HG03159 (cell line): ENCODE measurements around the gene SNTA1.
"Not testable (repeated sequence)": the region's sequence is repeated elsewhere in the genome, so short reads cannot be mapped to it uniquely, and the experiment has no call there.

ENCODE experiments used
- ATAC-seq: cut with Tn5 transposase; IDR thresholded peaks from one replicate; pipeline ENCODE4 v1.9.1; 2021; ENCODE audit warnings: mild to moderate bottlenecking, moderate library complexity; ENCODE audit not compliant: unreplicated experiment

The SNTA1 gene

GRCh38 chr20:33433465-33434234, 9.9 kb downstream of the SNTA1 start:
- ATAC-seq = no peak

DNA sequence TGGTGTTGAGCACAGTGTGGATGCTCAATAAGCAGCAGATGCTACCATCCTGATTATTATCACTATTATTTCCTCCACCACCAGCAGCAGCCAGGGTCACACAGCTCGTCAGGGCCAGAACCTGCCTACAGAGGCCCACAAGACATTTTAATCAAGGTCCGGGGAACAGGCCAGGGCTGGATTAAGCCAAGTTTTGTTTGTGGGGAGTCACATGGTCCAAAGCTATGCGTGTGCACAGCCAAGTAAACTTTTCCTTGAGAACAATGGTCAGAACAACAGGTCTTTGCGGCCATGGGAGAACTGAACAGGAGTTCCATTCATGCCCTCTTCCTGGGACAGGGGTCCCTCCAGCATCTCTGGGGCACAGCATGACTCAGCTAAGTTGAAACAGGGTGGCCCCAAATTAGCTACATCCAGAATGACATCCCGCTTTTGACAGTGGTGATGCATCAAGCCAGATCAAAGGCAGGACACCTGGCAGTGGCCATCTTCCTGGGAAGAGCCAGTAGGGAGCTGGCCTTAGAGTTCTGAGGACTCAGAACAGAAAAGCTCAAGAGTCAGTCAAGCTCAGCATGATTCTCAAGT, 11.7 kb downstream of the SNTA1 start:
- ATAC-seq = no peak

DNA sequence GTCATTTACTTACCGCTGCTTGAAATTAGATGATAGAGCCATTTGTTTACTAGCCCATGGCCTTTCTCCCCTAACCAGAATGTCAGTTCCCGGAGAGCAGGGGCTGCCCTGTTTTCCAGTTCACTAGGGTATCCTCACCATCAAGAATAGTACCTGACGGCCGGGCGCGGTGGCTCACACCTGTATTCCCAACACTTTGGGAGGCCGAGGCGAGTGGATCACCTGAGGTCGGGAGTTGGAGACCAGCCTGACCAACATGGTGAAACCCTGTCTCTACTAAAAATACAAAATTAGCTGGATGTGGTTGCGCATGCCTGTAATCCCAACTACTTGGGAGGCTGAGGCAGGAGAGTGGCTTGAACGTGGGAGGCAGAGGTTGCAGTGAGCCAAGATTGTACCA, 19.7 kb downstream of the SNTA1 start:
- ATAC-seq = not testable (repeated sequence)

DNA sequence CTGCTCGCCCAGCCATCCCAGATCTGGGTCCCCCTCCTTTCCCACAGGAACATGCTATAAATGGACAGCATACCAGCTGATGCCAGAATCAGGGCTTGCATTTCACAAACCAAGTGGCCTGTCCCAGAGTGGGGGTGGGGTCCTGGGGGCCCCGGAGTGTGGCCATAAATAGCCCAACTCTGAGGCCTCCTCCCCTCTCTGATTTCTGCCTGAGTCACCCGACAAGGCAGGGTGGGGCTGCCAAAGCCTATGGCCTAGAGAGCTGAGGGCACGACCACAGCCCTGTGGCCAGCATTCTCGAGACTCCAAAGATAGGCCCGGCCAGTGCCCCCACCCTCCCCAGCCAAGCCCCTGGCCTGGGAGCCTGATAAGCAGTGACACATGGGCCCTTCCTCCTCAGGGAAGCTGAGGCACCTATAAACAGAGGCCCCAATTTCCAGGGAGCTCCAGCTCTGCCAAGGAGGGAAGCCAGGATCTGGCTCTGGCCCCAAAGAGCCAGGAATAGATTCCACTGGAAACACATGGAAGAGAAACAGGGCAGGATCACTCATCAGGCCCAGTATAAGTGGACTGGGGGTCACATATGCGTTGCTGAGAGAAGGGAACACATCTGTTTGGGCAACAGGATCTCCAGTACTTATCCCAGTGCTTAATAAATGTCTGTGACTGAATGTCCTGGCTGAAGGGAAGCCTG, 20.3 kb downstream of the SNTA1 start:
- ATAC-seq = no peak

DNA sequence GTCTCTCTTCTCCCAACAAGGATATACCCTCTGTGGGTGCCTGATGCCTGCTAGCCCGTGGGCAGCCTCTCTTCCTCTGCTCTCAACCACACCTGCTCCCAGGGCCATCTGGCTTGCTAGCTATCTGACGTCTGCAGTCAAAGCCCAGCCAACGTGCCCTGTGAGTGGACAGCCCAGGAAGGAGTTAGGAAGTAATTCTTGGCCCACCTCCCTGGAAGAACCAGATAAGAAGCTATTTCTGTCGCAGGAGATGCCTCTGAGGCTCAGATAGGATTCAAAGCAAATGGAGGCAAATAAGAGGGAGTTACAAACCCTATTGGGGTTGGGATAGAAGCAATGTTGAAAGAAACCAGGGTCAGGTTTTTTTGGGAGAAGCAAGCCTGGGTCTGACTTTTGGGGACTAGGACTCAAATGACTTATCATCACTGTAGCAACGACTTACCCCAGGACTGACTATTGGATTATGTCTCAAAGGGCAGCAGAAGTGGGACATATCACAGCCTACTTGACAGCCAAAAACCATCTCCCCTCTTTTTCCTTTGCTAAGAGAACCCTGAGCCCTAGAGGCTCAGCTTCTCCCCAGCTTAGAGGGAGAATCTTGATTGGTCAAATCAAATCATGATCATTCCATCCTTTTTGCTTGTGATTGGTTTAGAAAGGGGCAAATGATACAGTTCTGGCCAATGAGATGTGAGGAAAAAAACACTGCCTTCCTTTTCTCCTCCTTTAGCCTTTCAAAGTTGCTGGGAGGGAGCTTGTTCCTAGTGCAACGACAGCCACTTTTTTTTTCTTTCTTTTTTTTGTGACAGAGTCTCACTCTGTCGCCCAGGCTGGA, 24.2 kb downstream of the SNTA1 start:
- ATAC-seq = no peak

DNA sequence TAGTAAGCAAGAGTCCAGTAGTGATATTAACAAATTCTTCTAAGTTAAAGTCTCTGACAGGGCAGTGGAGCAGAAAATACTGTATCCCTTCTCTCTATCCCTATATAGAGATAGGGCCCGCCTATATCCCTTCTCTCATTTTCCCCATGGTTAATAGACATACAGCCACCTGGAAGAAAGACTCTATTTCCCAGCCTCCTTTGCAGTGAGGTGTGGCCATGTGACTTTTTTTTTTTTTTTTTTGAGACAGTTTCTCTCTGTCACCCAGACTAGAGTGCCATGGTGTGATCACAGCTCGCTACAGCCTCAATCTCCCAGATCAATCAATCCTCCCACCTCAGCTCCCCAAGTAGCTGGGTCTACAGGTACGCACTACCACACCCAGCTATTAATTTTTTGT, 25.5 kb downstream of the SNTA1 start:
- ATAC-seq = no peak

GRCh38 chr20:33415948-33416347, 27.6 kb downstream of the SNTA1 start:
- no peak for ATAC-seq

DNA sequence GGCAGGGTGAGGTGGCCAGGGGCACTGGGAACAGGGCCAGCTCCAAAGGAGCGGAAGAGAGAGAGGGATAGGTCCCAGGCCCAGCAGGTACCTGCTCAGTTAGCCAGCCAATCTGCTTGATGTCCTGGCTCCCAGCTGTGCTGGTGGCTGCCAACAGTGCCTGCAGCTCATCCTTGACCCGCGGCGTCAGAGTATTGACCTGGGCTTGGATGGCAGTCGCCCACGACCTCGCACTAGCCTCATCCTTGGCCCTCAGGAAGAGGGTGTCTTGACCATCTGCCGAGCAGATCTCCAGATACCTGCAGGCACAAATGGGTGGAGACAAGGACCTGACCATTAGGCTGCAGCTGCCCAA, 31.1 kb downstream of the SNTA1 start:
- ATAC-seq = no peak

- ATAC-seq = no peak
Measured at GRCh38 chr20:33411711-33412483, 31.7 kb downstream of the SNTA1 start.

- no peak for ATAC-seq
Measured at GRCh38 chr20:33411242-33411641, 32.3 kb downstream of the SNTA1 start.

DNA sequence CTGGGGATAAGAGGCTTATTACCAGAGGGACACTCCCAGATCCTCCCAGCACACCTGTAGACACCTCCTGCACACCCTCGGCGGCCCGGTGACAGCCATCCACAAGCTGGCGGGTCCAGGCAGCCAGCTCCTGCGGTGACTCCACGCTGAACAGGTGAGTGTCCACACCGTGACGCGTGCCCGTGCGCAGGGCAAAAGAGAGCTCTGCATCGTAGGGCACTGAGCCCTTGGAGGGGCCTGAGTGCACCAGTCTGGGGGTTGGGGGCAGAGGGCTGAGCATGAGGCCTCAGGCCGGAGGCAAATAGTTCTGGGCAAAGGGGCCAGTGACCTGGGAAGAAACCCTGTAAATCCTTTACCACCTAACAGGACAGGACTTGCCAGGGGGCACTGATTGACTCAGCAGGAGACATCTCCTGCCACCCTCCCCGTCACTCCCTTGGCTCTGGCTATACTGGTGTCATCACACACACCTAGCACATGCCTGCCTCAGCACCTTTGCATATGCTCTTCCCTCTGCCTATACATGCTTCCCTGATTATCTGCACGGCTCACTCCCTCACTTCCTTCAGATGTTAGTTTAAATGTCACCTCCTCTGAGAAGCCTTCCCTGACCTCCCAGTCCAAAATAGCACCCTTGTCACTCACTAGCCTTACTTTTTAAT, 33.4 kb downstream of the SNTA1 start:
- no peak for ATAC-seq

GRCh38 chr20:33408716-33409654, 34.6 kb downstream of the SNTA1 start:
- ATAC-seq = no peak

DNA sequence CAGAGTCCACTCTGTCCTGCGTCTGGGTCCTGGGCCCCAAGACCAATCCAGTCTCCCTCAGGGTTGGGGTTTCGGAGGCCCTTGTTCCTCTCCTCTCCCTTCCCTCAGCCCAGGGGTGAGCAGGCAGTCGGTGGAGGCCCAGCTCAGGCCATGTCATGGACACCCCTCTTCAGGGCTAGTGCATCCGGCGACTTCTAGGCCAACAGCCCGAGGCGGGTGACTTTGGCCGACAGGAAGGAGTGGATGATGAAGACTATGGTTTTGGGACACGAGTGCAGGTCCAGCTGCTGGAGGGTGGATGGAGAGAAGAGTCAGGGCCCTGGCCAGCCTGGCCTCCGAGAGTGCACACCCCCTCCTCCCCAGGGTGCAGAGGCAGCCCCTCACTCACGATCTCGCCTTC, 35.2 kb downstream of the SNTA1 start:
- ATAC-seq = no peak

GRCh38 chr20:33407796-33408195, 35.8 kb downstream of the SNTA1 start:
- ATAC-seq = no peak

DNA sequence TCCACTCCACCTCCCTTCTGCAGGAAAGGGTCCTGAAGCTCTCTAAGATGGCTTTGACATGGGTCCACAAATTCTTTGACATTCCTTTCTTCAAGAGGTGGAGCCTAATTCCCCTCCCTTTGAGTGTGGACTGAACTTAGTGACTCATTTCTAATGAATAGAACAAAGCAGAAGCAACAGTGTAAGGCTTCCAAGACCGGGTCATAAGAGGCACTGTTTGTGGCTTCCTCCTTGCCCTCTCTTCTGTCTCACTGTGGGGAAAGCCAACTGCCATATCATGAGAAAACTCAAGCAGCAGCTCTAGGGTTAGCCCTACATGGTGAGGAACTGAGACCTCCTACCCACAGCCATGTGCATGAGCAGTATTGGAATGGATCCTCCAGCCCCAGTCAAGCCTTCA, 36.3 kb downstream of the SNTA1 start:
- no peak for ATAC-seq

DNA sequence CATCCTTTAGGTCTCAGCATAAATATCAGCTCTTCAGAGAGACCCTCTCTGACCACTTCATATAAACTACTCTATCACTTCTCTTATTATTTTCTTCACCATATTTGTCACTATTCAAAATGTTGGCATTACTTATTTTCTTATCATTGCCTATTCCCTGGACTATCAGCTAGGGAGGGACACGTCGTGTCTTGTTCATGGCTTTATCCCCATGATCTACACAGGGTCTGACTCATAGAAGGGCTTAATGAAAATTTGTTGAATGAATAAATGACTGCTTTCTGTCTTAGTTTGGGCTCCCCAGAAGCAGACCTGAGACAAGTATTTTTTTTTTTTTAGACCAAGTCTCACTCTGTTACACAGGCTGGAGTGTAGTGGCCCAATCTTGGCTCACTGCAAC, 39.3 kb downstream of the SNTA1 start:
- no peak for ATAC-seq

DNA sequence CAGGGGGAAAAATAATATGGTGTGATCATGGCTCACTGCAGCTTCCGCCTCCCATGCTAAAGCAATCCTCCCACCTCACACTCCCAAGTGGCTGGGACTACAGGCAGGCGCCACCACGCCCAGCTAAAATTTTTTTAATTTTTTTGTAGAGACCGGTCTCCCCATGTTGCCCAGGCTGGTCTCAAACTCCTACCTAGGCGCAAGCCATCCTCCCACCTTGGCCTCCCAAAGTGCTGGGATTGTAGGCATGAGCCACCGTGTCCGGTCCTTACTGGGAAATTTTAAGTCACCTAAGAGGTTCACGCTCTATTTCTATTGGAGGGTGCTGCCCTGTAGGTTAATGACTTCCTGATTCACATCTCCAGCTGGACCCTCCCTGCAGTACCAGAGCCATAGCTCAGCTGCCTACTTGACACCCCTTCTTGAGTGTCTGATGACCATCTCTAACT, 41.6 kb downstream of the SNTA1 start:
- ATAC-seq = no peak

DNA sequence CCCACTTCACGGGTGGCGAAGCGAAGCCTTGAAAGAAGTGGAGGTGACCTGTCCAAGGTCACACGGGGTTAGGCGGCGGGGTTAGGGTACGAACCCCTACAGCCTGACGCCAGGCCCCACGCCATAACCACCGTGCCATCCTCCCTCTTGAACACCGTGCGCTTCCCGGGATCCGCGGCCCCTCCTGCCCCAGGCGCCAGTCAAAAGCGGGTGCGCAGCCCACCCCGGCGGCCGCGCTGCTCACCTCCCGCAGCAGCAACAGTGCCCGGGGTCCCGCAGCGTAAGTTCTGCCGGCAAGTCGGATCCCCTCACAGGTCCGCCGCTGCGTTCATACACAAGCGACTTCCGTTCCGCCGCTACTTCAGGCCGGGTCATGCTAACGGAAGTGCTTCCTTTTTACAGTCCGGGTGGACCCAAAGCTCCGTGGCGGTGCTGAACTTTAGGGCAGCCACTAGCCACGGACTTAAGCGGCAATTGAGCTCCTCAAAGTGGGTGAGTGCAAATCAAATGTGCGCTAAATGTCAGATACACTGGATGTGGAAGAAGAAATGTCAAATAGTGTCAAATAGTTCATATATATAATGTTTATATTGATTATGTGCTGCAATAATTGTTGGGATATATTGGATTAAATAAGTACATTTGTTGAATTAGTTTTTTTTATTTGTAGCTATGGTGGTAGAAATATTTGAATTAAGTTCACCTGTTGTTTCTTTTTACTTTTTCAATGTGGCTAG, 42.2 kb downstream of the SNTA1 start, which contains the start of gene CDK5RAP1:
Gene CDK5RAP1 (minus strand): TSS at position 336 of the 737 bp plus-strand sequence. CDS start 4,455 bp downstream, outside the sequence.
- ATAC-seq = peak; percentile 86
